GM18526 (cell line): ENCODE results near the gene ASIC3.

Source experiments
- POLR2A ChIP-seq: IDR thresholded peaks from 3 replicates; pipeline ENCODE4 v1.6.1; 2011; ENCODE audit not compliant: insufficient read length; ENCODE audit errors: extremely low read depth

Gene ASIC3

DNA sequence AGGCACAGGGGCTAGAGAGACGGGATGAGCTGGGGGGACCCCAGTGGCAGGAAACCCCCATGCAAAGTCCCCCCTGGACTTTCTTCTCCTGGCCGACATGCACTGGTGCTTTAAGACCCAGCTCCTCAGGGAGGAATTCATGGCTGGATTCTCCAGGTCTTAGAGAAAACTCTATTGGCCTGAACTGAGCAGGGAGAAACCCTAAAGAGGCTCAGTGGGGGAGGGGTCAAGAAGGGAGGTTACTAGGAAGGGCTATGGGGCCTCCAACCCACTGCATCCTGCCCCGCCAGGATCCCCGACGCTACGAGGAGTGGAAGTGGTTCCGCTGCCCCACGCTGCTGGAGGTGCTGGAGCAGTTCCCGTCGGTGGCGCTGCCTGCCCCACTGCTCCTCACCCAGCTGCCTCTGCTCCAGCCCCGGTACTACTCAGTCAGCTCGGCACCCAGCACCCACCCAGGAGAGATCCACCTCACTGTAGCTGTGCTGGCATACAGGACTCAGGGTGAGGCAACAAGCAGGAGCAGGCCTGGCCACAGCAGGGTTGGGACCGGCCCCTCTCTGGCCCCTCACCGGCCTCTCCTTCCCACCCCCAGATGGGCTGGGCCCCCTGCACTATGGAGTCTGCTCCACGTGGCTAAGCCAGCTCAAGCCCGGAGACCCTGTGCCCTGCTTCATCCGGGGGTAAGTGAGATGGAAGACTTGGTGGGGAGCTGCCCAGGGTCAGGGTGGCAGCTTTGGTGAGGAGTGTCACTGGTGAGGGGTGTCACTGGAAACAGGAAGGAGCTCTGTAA is 37.8 kb upstream of the ASIC3 start:
- TF ChIP-seq POLR2A, result no peak

DNA sequence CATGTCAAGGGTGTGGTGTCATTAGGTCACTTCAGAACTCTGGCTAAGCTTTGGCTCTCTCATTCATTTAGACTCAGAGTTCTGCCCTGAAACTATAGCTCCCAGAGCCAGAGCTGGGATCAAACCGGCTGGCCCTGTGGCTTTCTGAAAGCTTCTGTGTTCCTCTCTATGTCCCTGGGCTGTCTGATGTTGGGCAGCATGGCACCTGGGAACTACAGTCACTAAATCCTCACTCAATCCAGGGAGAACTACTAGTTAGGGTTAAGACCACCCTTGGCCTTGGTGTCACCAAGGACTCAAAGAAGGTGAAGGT is 37.3 kb upstream of the ASIC3 start:
- no peak for TF ChIP-seq POLR2A

- TF ChIP-seq POLR2A, result no peak
Observed at GRCh38 chr7:151012031-151012692, 36.2 kb upstream of the ASIC3 start.

- no peak for TF ChIP-seq POLR2A
Observed at GRCh38 chr7:151012911-151013347, 35.4 kb upstream of the ASIC3 start.

- TF ChIP-seq POLR2A, result no peak
Observed at GRCh38 chr7:151013356-151013732, 35.0 kb upstream of the ASIC3 start.

GRCh38 chr7:151013733-151014497 is 34.4 kb upstream of the ASIC3 start:
- TF ChIP-seq POLR2A, result no peak

DNA sequence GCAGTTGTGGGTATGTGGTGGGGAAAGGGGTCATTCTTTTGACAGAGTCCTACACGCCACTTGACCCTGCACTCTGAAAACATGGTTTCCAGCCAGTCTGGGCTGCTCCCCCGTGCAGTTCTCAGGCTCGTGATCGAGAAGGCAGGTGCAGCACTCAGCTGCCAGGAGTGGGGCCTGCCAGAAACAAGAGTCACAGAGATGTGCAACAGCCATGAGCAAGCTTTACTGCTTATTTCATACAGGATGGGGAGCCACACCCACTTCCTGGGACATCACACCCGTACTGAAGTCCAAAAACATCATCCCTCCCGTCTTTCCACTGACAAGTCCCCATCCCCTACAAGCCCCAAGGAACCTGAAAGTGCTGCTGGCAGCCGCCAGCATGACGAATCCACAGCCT is 33.4 kb upstream of the ASIC3 start:
- TF ChIP-seq POLR2A, result no peak

DNA sequence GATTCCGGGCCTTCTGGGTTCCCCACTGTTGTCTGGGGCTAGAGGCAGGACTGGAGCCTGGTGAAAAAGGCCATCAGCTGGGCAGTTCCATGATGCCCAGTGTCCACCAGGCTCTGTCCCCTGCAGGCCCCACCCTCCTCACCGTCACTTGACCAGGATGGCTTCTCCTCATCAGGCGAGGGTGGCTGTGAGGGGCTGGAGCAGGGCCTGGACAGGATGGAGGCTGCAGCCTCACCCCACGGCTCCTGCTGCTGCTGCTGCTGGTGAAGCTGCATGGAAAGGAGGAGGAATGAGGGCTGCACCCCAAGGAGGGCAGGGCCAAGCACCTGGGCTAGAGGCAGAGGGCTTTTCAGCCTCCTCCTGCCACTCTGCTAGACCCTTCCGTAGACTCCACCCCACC is 32.4 kb upstream of the ASIC3 start:
- TF ChIP-seq POLR2A, result no peak

DNA sequence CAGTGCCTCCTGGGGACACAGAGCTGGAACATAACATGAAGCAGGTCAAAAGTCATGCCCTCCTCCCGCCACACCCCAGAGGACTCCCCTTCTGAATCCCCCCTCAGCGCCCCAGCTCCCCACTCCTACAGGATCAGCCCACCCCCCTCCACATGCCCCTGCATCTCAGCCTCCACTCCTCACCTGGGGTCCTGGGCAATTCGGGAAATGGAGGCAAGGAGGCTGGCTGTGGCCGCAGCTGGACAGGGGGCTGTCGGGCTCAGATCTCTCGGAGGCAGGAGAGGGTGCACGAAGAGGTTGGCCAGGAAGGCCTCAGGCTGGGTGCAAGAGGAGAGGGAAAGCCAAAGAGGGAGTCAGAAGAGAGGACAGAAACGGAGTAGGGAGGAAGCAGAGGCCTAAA is 31.8 kb upstream of the ASIC3 start:
- no peak for TF ChIP-seq POLR2A

DNA sequence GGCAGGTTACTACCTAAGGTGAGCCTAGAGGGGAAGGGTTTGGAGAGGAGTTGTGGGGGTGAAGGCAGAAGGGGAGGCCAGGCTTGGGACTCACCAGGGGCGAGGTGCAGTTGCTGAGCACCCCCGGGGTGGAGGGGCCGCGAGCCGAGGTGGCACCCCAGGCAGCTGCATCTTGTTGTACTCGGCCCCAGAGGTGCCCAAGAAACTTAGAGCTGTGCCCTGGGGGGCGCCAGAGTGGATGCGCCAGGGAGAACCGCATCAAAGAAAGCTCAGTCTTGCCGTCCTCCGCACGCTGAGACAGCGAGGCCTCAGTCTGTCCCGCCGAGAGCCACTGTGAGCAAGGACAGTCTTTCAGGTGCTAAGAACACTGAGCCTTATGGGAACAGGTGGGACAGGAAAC is 31.4 kb upstream of the ASIC3 start:
- no peak for TF ChIP-seq POLR2A

DNA sequence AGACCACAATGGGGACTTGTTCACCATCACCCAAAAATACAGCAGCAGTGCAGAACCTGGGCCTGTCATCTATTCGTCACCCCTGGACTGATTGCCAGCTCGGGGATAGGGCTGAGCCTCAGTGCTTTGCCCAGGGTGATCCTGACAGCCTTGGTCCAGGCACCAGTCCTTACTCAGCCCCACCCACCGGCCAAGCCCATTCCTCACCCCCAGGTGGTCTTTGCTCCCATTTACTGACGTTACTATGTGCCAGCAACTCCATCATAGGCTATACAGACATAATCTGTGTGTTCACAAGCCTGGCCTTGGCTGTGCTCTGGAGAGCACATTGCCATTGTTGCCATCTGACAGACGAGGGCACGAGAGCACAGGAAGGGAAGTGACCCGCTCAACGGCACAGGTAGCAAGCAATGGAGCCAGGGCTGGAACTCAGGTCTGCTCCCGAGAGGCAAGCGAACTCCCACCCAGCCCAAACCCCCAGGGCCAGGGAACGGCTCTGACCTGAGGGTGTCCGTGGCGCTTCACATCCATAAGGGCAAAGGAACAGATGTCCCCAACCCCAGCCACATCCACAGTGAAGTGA is 30.9 kb upstream of the ASIC3 start:
- TF ChIP-seq POLR2A, result no peak

DNA sequence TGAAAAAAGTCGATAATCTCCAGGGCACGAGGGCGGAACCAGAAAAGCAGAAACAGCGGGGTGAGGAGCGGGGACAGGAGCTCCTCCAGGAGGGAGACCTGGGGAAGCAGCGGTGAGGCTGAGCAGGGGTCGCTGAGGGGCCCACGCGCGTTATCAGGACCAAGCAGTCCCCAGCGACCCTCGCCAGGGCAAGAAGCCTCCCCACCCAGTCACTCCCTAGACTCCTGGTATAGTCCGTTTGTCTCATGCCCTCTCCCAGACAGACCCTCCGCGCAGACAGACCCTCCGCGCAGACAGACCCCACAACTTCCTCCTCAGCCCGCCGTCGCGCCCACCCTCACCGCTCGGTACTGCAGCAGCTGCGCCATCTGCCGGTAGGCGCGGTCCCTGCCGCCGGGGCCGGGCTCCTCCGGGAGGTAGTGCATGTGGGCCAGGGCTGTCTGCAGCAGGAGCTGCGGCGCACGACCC is 30.3 kb upstream of the ASIC3 start:
- no peak for TF ChIP-seq POLR2A

GRCh38 chr7:151018421-151019129 is 29.8 kb upstream of the ASIC3 start:
- TF ChIP-seq POLR2A, result no peak

GRCh38 chr7:151019130-151019447 is 29.2 kb upstream of the ASIC3 start:
- TF ChIP-seq POLR2A, result no peak

DNA sequence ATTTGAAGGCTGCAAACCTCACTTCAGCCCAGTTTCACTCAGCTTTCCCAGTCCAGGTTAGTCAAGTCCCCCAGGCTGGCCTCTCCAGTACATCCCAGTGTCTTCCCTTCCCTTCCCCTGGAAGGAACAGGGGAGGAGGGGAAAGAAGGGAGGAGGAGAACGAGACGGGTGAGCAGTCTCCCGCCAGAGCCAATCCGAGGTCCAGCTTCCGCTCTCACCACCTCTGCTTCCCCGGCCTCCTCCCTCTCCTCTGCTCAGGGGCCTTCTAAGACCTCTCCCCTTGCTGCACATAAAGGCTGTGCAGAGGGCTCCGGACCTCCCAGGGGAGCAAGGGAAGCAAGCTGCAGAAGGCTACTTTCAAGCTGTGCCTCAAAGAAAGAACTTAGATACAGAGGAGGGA is 28.1 kb upstream of the ASIC3 start:
- no peak for TF ChIP-seq POLR2A

DNA sequence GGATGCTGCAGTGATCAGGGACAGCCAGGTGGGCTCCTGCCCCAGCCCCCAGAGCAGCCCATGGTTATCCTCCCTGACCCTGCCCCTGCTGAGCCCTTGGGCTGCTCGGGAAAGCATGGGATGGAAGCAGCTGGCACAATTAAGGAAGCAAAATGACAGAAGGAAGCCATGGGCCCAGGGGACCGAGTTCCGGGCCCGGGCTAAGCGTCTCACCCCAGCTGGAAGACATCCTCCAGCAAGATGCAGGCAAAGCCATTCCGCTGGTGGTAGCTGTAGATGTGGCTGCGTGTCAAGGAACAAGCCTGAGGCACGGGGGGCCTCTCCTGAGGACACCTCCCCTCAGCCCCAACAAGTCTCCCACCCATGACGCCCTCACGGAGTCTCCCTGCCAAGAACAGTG is 25.1 kb upstream of the ASIC3 start:
- no peak for TF ChIP-seq POLR2A
